ENCODE measurements around the gene KERA. TPM values are rescaled to one million over a fixed set of nuclear protein-coding genes. Genes with fewer than 3 reads are reported as not detected.

KERA gene
- total RNA-seq, 4 donors from 2014 or later: not detected

DNA sequence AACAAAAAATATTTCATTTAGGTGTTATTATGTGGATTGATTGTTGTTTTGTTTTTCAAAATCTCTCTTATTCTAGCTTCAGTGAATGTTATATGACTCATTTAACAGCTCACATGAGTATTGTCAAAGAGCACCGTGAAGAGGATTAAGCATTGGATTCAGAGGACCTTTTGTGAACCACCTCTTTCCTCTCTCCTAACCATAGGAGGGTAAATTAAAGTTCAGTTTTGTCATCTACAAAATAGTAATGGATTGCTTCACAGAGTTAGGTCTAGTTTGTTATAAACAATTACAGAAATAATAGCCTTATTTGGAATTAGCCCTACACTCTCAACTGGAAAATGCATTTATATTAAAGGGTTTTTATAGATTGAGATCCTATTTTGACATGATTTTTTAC is 962 bp upstream of the KERA start:
- ATAC-seq (ENCODE audit: low FRiP score): no peak
- no peak for DNase-seq (ENCODE audit: low spot score)
- TF ChIP-seq, protein P1, sequence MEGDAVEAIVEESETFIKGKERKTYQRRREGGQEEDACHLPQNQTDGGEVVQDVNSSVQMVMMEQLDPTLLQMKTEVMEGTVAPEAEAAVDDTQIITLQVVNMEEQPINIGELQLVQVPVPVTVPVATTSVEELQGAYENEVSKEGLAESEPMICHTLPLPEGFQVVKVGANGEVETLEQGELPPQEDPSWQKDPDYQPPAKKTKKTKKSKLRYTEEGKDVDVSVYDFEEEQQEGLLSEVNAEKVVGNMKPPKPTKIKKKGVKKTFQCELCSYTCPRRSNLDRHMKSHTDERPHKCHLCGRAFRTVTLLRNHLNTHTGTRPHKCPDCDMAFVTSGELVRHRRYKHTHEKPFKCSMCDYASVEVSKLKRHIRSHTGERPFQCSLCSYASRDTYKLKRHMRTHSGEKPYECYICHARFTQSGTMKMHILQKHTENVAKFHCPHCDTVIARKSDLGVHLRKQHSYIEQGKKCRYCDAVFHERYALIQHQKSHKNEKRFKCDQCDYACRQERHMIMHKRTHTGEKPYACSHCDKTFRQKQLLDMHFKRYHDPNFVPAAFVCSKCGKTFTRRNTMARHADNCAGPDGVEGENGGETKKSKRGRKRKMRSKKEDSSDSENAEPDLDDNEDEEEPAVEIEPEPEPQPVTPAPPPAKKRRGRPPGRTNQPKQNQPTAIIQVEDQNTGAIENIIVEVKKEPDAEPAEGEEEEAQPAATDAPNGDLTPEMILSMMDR (IDR thresholded peaks at IDR 0.05): no peak

GRCh38 chr12:91056488-91056887 is 1.3 kb downstream of the KERA start:
- ATAC-seq (ENCODE audit: low FRiP score) (no peak), DNase-seq (ENCODE audit: low spot score) (no peak)
- TF ChIP-seq, protein P1 (IDR thresholded peaks at IDR 0.05): no peak

GRCh38 chr12:91055976-91056375 is 1.8 kb downstream of the KERA start:
- TF ChIP-seq, protein P1 (IDR thresholded peaks at IDR 0.05): no peak
- ATAC-seq (ENCODE audit: low FRiP score) (no peak), DNase-seq (ENCODE audit: low spot score) (no peak)

- no peak for DNase-seq (ENCODE audit: low spot score)
- no peak for ATAC-seq (ENCODE audit: low FRiP score)
- TF ChIP-seq, protein P1 (IDR thresholded peaks at IDR 0.05): no peak
These were observed 3.7 kb downstream of the KERA start for GRCh38 chr12:91053951-91054715.

- ATAC-seq (ENCODE audit: low FRiP score): no peak
These were observed 5.8 kb downstream of the KERA start for GRCh38 chr12:91052026-91052425.

GRCh38 chr12:91044586-91044985 is 13.2 kb downstream of the KERA start:
- DNase-seq (ENCODE audit: low spot score) (no peak), ATAC-seq (ENCODE audit: low FRiP score) (no peak)
- TF ChIP-seq, protein P1 (IDR thresholded peaks at IDR 0.05): no peak

More at GRCh38 chr12:91052026-91052425, 5.8 kb downstream of the KERA start:
- no peak for DNase-seq (ENCODE audit: low spot score)
- TF ChIP-seq, protein P1 (IDR thresholded peaks at IDR 0.05): no peak

GRCh38 chr12:91043408-91043807 is 14.4 kb downstream of the KERA start:
- ATAC-seq (ENCODE audit: low FRiP score): no peak
- TF ChIP-seq, protein P1 (IDR thresholded peaks at IDR 0.05): no peak

More at GRCh38 chr12:91043408-91043807, 14.4 kb downstream of the KERA start:
- DNase-seq (ENCODE audit: low spot score): no peak
